HG03521 (cell line): ENCODE results near the gene TMPRSS6.

ENCODE experiments used
- ATAC-seq: cut with Tn5 transposase; IDR thresholded peaks from one replicate; pipeline ENCODE4 v1.9.1; 2021; ENCODE audit warnings: mild to moderate bottlenecking, moderate library complexity; ENCODE audit not compliant: unreplicated experiment

TMPRSS6 gene

GRCh38 chr22:37017356-37017755 is 92.2 kb downstream of the TMPRSS6 start:
- no peak for ATAC-seq

DNA sequence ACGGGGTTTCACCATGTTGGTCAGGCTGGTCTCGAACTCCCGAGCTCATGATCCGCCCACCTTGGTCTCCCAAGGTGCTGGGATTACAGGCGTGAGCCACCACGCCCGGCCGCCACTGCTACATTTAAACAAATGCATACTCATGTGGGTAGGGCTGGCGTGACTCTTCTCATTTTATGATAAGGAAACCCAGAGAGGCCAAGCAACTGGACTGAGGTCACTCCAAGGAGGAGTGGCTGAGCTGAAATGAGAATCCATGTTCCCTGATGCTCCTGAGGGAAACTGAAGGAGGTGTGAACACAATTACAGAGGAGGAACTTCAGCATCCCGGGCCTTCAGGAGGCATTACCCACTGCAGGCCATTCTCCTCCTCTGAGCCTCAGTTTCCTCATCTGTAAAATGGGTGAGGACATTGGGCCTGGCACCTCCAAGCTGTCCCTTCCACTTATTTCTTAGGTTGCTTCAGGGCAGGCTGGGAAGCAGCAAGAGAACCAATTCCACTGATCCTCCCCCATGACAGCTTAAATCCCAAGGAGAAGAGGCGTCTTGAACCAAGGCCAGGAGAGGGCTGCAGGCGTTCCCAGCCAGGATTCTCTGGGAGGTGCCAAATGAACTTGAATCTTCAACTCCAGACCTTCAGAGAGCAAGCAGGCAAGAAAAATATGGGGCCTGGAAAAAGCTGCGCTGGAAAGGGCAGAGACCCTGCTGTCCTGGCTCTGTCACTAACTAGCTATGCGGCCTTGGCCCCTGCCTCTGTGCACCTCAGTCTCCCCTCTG is 93.2 kb downstream of the TMPRSS6 start:
- ATAC-seq = no peak

- no peak for ATAC-seq
Measured at GRCh38 chr22:37015587-37015878, 94.0 kb downstream of the TMPRSS6 start.
